Head of caudate nucleus (tissue), 42 donors: ENCODE measurements around the gene CNTN4.

ENCODE experiments used
- DNase-seq, 42 donors: peaks; one replicate each; pipeline versions ENCODE4 v3.0.0 to v3.0.0-alpha.2; 2020 to 2021; ENCODE audit warnings: mixed read lengths in 7 of 42
- intact Hi-C: fragments of 100-400 bp; cut with DNase I; formaldehyde crosslinking; loops from one replicate; pipeline ENCODE4 v1.15.0; 2022

CNTN4 gene

DNA sequence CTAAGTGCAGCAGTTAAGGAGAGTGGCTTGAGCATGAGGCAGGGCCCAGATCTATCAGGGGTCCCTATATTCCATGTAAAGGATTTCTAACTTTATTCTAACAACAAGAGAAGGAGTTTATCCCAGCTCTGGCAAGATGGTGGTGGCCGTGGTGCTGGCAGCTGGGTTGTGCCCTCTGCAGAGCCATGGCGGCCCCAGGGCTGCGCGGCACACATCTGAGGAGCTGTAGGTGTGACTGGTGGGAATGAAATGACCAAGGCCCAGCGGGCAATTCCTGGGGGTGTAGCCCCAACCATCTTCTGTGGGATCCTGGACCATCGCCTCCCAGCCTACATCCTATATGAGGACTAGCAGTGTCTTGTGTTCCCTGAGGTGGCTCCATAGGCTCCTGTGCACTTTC is 263.5 kb downstream of the CNTN4 start:
- DNase-seq, result no peak
- intact Hi-C loops, result no loop called here

DNA sequence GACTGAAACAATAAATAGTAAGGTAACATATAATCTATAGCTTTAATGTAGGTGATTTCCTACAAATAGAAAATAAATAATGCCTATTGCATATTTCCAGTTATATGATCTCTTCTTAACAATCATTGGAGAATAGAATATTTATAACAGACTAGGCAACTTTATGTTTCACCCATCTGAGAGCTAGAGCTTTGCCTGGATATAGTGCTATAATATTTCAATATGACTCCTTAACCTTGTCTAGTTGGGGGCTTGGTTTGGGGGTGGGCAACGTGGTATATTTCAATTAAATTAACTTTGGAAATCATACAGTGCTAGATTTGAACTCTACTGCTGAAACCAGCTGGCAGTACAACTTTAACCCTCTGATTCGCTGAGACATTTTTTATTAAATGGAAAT is 265.2 kb downstream of the CNTN4 start:
- intact Hi-C loops, result no loop called here
- DNase-seq, result no peak

DNA sequence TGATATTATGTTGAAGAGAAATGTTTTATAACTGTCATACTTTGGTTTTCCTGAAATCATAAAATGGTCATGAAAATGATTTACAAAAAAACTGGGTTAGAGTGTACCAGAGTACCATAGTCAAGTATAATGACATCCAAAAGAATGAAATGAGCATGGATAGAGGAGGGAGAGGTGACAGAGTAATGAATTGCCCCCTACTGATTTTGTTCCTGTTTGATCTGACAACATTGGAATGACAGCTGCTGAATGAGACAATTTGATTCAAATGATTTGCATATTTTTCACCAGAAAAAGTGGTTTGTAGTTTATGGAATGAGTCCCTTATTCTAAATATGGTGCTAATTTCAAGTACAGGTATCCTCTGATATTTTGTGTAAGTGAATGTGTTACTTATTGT is 271.7 kb downstream of the CNTN4 start:
- intact Hi-C loops, result no loop called here
- no peak for DNase-seq

DNA sequence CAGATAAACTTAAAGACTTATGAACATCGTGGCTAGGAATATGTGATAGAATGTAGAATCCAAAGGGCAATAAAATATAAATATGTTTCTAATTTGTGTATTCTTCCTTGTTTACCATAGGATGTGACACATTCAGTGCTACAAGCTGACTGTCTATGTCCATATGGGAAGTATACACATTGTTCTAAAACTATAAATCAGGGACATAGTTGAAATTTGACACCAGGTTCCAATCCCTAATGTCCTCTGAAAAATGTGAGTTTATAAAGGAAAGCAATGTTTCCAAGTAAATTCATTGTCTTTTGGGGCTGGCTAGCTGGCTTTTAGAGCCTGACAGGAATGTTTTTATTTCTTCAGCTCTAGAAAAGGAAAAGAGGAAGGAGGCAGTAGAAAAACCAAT is 273.6 kb downstream of the CNTN4 start:
- intact Hi-C loops, result no loop called here
- DNase-seq, result no peak

DNA sequence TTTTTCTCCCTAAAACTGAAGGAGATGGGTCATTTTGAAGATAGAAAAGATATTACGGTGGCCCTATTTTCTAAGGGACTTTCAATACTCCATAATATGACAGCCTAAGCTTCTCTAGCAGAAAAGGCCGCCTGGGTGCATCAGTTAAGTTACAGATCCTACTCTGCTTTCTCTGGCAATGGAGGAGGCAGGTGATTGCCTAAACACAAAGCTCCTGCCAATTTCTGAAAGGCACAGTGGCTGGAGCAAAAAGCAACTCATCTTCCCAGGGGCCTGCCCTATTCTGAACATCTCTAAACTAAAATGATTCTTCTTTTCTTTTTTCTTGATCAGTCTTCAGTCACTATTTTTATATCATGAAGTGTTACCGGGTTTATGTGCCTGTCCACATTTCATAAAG is 276.7 kb downstream of the CNTN4 start:
- intact Hi-C loops, result no loop called here
- no peak for DNase-seq

DNA sequence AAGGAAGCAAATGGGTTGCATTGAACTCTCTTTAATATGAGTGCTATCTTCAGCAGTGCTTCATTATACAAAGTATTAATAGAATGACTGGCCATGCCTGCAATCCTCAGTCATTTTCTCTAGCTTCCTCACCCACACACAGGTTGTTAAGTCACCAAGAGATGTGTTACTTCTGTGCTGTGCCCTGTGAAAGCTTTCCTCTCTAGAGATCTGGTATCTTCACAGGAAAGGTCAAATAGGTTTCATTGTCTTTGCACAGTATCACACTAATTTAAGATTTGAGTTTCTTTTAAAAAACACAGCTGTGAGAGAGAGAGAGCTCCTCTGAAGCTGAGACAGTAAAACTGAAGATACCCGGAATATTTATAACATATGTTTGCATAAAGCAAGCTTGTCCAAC is 278.6 kb downstream of the CNTN4 start:
- DNase-seq, result no peak
- intact Hi-C loops, result no loop called here

DNA sequence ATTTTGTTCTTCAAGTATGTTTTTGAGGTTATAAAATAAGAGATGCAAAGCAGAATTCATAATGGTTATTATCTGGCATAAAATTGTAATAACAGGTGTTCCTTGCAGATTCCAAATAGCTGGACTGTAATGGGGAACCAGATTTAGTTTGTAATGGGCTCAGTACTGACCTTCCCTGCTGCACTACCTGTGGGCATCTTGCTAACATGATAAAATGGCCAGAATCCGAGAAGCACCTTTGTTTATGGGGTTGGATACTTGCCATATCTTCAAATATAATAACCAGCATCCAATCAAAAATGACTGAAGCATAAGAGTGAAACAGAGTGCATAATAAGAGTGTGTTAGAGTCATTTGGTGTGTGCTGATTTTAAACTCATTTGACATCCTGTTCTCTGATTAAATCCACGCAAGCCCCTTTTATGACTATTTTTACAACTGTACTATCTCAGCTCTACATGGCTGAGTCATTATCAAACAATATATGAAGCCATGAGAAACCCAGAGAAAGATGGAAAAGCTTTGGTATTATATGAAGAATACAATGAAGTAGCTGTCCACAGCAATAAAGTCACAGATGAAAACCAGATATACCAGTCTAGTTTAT is 292.4 kb downstream of the CNTN4 start:
- intact Hi-C loops, result no loop called here
- DNase-seq, result no peak

DNA sequence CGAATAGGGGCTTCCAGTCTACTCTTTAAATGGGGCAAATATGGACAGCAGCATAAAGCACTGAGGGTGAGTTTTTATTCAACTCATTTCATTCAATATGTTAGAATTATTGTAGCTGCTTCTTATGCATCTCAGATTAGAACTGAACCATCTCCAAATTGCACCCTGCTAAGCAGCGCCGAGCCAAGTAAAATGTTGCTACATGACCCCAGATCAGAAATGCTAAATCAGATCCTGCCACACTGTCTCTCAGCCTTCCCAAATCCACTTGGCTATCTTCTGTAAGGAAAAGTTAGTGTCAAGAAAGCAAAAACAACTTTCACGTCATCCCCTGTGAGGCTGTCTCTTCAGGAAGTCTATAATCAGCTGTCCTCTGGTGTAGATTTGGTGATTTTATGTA is 293.2 kb downstream of the CNTN4 start:
- intact Hi-C loops, result no loop called here
- DNase-seq, result no peak

DNA sequence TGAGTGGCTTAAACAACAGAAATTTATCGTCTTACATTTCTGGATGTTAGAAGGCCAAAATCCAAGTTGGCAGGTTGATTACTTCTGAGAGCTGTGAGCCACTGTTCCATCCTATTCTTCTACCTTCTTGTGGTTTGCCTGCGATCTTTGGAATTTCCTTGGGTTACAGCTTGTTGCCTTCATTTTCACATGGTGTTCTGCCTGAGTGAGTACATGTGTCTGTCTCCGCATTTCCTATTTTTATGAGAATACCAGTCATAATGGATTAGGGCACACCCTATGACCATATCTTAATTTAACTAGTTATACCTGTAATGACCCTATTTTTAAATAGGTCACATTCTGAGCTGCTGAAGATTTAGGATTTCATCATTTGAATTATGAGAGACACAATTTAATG is 294.3 kb downstream of the CNTN4 start:
- intact Hi-C loops, result no loop called here
- no peak for DNase-seq

DNA sequence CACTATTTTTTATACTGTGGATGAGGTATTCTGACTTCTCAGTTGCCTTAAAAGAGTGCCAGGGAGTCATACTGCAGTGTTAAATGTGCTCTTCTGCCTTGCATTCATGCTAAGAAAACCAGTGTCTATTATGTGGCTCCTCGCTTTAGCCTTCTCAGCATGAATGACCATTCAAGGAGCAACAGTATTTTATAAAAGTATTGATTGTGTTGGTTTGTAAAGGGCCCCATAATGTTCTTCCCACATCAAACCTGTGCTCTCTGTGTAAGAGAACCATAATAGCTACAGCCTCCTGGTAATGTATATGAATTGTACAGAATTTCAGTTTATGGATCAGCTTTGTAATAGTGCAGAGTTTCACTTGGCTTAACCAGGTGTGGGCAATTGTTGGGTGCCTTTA is 316.4 kb downstream of the CNTN4 start:
- intact Hi-C loops, result no loop called here
- no peak for DNase-seq

DNA sequence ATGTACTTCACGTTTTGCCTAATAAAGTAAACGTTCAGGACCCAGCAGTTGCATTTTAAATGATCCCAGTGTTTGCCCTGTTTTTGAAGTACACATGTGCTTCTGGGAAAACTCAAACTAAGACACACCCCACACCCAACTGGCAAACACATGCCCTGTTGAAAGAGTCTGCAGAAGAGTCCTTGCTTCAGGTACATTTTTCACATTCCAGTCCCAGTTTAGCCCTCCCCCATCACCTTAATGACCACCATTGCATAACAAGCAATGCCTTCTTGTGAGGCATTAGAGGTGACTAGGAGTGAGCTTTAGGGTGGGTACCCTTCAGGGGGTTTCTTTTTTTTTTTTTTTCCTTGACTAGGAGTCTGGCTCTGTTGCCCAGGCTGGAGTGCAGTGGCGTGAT is 322.3 kb downstream of the CNTN4 start:
- no peak for DNase-seq
- intact Hi-C loops, result no loop called here

DNA sequence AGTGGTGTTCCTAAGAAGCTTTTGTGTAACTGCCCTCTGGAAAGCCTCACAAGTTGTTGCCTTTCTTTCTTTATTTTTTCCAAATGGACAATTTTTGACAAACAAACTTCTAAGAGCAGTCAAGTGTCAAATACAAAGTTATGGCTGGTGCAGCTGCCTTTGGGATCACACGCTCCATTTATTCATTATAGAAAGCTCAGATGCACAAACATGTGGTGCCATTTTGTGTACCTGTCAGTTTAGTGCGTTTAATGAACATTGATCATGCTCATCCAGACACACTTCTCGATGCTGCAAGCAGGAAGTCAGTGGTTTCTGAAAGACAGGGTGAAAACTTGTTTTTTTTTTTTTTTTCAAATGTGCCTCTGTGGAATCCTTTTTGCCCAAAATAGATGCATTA is 324.5 kb downstream of the CNTN4 start:
- no peak for DNase-seq
- intact Hi-C loops, result no loop called here

DNA sequence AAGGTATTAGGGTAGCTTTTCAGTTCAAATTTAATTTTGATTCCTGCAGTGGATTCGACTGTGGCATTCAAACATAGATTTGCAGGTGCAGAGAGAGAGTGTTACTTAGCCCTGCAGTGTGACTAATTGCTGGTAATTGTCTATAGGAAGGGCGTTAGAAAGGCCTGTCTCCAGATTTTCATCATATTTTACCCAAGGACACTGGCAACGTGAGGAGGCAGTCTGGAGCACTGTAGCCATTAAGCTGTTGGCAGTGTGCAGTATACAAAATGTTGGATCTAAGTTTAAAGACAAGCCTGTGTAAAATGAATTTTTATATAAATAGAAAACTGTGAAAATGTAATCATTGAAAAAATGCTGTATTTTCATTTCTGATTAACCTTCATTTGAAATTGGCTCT is 342.9 kb downstream of the CNTN4 start:
- DNase-seq, result no peak
- intact Hi-C loops, result no loop called here

DNA sequence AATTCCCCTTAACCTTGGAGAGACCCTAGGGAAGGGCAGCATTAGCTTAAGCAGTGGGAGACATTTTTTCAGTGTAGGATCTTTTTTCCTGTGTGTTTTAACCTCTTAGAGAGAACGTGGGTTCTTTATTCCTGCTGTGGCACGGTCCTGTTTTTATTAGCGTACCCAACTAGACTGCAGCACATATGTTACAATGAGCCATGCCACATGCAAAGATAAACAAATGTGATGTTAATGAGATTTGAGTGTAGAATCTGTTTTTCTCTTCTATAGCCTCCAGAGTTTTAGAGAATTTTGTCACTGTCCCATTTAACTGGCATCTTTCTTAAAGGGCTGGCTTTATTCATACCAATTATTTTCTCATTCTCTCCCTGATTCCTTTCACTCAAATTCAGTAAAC is 347.5 kb downstream of the CNTN4 start:
- no peak for DNase-seq

DNA sequence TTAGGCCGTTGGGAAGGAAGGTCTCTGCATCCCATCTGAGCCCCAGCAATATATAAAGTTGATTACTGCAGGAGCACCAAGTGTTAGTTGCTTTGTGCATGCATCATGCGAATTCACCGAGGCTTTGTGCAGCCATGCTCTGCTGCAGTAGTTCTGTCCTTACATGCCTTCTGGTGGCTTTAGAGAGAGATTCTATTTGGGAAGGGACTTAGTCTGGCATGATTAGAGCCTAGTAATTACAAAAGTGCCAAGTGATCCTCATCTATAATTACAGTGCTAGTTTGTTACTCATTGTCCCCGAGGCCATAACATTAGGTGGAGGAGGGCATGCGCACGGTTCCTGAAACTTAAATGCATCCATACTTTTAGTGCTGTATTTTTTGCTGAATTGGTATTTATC is 353.6 kb downstream of the CNTN4 start:
- no peak for DNase-seq
- intact Hi-C loops, result no loop called here

More for the DNA sequence above, 347.5 kb downstream of the CNTN4 start:
- intact Hi-C loops, result no loop called here

DNA sequence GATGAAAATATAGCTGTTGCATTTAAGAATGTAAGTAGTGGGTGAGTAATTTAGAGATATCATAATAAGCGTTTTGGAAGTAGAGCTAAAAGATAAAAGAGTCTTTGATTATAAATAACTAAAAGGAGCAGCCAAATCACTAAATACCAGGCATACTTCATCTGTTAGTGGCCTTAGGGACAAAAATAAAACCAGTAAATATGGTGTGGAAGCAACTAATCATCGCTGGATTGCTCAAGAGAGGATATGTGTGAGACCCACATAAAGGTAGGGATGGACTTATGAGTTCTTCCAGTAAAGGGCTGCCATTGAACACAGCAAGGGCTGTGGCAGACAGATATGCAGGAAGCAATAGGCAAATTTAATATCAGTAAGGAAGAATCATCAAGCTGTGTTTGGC is 356.2 kb downstream of the CNTN4 start:
- no peak for DNase-seq

DNA sequence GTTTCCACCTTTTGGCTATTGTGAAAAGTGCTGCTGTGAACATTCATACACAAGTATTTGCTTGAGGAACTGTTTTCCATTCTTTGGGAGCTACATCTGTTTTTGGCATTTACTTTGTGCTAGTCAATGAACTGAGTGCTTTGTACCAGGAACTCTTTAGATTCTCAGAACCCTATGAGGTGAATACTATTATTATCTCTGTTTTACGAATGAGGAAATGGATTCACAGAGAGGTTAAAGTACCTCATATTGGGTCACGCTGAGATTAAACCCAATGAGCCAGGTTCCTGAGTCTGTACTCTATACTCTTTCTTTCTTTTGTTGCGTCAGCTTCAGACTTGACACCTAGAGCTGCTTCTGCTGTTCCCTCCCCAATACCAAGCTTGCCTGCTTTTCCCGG is 358.1 kb downstream of the CNTN4 start:
- intact Hi-C loops, result no loop called here

More for the DNA sequence above, 356.2 kb downstream of the CNTN4 start:
- intact Hi-C loops, result no loop called here

DNA sequence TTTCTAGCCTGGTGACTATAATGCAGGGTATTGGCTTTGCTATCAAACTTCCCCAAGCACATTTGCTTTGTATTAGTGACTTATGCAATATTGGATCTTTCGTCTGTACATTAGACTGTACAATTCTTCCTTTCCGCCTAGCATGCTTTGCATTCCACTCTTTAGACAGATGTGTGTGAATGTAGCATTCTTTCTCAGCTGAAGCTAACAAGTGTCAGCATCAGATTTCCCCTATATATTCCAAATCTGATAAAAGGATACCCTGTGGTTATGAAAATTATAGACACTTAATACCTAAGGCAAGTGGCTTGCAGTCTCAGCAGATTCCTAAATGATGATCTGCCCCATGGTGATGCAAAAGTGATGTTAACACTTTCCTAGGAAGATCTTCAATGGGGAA is 360.1 kb downstream of the CNTN4 start:
- DNase-seq, result no peak
- intact Hi-C loops, result no loop called here

More for the DNA sequence above, 358.1 kb downstream of the CNTN4 start:
- DNase-seq, result no peak

DNA sequence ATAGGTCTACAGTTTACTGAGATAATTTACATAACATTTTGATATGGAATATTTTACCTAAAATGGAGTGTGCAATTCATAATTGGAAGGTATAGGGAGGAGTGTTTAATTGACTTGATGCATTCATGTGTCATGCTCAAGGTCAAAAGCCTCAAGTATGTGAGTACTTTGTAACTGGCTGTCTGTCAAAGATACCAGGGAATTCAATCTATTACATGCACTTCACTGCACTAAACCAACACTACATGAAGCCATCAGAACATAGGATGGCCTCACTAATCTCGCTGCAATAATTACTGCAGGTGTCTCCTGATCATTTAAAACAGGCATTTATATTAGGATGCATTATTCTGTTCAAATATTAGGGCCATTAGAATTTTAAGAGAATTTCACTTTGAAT is 367.2 kb downstream of the CNTN4 start:
- no peak for DNase-seq
- intact Hi-C loops, result no loop called here

DNA sequence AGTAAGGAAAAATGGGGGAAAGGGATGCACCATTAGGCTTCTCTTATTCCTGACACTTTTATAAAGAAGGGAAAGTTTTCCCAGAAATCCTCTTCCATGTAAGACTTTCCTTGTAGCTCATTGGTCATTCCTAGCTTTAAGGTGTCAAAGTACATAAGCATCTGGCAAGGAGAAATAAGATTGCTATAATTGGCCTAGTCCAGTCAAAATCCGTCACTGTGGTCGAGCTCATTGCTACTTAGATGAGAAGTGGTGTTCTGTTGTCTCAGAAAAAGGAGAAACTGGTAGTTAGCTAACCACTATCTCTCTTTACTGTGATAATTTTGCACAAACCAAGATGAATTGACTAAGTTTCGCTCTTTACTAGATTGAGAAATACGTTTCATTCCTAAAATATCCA is 370.1 kb downstream of the CNTN4 start:
- intact Hi-C loops, result no loop called here
- DNase-seq, result no peak

DNA sequence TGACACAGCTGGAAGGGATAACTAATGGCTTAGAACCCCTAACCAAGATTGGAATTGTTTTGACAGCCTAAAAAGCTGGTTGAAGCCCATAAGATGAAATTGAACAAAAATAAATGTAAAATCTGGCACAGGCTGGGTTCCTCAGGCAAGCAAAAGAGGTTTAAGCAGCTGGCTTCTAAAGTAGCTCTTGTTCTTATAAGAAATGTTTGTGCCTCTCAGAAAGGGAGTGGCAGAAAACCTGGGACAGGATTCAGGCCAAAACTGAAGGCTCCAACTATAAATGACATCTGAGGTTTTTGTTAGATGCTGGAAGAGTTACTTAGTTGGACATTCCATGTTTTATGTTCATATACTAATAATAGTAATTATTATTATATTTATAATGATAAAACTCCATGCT is 378.3 kb downstream of the CNTN4 start:
- intact Hi-C loops, result no loop called here

DNA sequence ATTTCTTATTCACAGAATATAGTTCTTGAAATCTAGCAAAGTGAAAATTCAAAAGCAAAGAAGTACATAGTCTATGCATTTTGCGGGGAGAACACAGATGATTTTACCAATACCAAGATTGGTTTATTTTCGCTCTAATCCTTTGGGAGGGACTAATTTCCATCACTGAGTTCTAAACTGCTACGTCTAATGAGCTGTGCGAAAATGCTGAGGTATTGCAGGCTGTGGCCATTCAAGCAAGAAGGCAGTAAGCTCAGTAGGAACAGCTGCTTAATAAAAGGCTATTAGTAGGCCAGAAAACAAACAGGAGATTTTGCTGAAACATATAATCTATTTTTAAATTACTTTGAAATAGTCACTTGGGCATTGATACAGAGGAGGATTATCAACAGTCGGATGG is 379.0 kb downstream of the CNTN4 start:
- DNase-seq, result no peak
- intact Hi-C loops, result no loop called here

More for the DNA sequence above, 378.3 kb downstream of the CNTN4 start:
- DNase-seq, result no peak
